Gastrocnemius medialis (tissue), 4 donors: ENCODE data around the gene SDCCAG8. TPM values are rescaled to one million over a fixed set of nuclear protein-coding genes. Genes with fewer than 3 reads are reported as not detected.
A peak's percentile ranks its signal among the peaks of the same experiment; 100 is the strongest.

ENCODE experiments used
- ATAC-seq, 2 donors: fragments of 150-250 bp; one replicate each; pipeline ENCODE4 v1.9.1; 2016
- DNase-seq, 2 donors: peaks; one replicate each; pipeline ENCODE4 v3.0.0-alpha.2; 2019
- H3K27ac ChIP-seq, 4 donors: fragments of 200-600 bp; sonication (generic); 1 replicate in 1 of 4; 2 replicates in 3 of 4; pipeline ENCODE4 v1.5.1; 2016 to 2018; ENCODE audit warnings: mild to moderate bottlenecking in 2 of 4, moderate library complexity in 1 of 4
- H3K27me3 ChIP-seq, 3 donors: fragments of 200-600 bp; sonication (generic) in 2 of 3; 1 replicate in 1 of 3; 2 replicates in 2 of 3; pipeline versions ENCODE4 v1.5.1 to v1.6.0; 2016 to 2019; ENCODE audit warnings: mild to moderate bottlenecking in 1 of 3, moderate library complexity in 1 of 3
- H3K36me3 ChIP-seq, 2 donors: fragments of 200-600 bp; sonication (generic) in 1 of 2; one replicate each; pipeline ENCODE4 v1.5.1; 2017 to 2018
- H3K4me1 ChIP-seq, 2 donors: fragments of 200-600 bp; sonication (generic) in 1 of 2; one replicate each; pipeline ENCODE4 v1.5.1; 2016 to 2017; ENCODE audit warnings: mild to moderate bottlenecking in 2 of 2
- H3K4me3 ChIP-seq, 4 donors: fragments of 200-600 bp; sonication (generic) in 3 of 4; 1 replicate in 1 of 4; 2 replicates in 3 of 4; pipeline ENCODE4 v1.5.1; 2016 to 2019; ENCODE audit warnings: mild to moderate bottlenecking in 2 of 4
- H3K9me3 ChIP-seq, 3 donors: fragments of 200-600 bp; sonication (generic) in 2 of 3; 1 replicate in 1 of 3; 2 replicates in 2 of 3; pipeline ENCODE4 v1.5.1; 2016 to 2019
- CTCF ChIP-seq, 5 experiments: fragments of 450-650 bp in 3 of 5; fragments of 200-600 bp in 2 of 5; sonication (generic) in 2 of 5; IDR thresholded peaks in 4 of 5; conservative IDR thresholded peaks in 1 of 5; 1 replicate in 4 of 5; 2 replicates in 1 of 5; pipeline ENCODE4 v1.5.1; 2016 to 2019; ENCODE audit warnings: antibody characterized with exemption in 5 of 5, mild to moderate bottlenecking in 3 of 5, moderate library complexity in 3 of 5
- POLR2A ChIP-seq, 2 donors: fragments of 450-650 bp; IDR thresholded peaks; one replicate each; pipeline ENCODE4 v1.6.1; 2017; ENCODE audit warnings: antibody characterized with exemption in 2 of 2, mild to moderate bottlenecking in 2 of 2, moderate library complexity in 2 of 2
- in situ Hi-C, 4 donors: fragments of 200-750 bp; cut with MboI; loops; one replicate each; pipeline versions ENCODE4 v1.15.0 to v1.8.0; 2017; ENCODE audit warnings: low sequenced_read_pairs in 4 of 4
- intact Hi-C: fragments of 100-400 bp; cut with DNase I; formaldehyde crosslinking; loops from one replicate; pipeline ENCODE4 v1.15.1; 2023; ENCODE audit warnings: low total_unique reads
- total RNA-seq, 4 donors: library from RNA; depleted of rRNA; stranded (reverse); fragments of >200 nt; gene quantifications; one replicate each; pipeline versions ENCODE4 v1.1.0 to v1.2.3, GENCODE V29; 2016

SDCCAG8 gene
- total RNA-seq, 4 donors from 2014 or later = 12.3 to 33.9 (median 26.1) TPM

- ATAC-seq (no peak), DNase-seq (no peak)
- Histone ChIP-seq H3K4me1 (no peaks in the 10 kb centered on the region), H3K27ac (no peak overlapping the region), H3K4me3 (no peak overlapping the region), H3K27me3 (no peaks in the 10 kb centered on the region), H3K9me3 (no peaks in the 10 kb centered on the region), H3K36me3 (no peaks in the 10 kb centered on the region)
- intact Hi-C loops (loop anchor here (5.0 kb wide), 1 partner anchor 66 kb away; no protein-coding TSS in a partner anchor), in situ Hi-C loops (no loop called here)
- no peak for TF ChIP-seq POLR2A (IDR thresholded peaks at IDR 0.05)
- no peak for TF ChIP-seq CTCF (IDR thresholded peaks at IDR 0.05 in 4 of 5, conservative IDR thresholded peaks at IDR 0.05 in 1 of 5)
Observed at GRCh38 chr1:243408479-243408878, 152.6 kb downstream of the SDCCAG8 start.

- no peak overlapping the region for H3K4me3 ChIP-seq
- no peaks in the 10 kb centered on the region for H3K4me1 ChIP-seq
- H3K27ac ChIP-seq = no peak overlapping the region
- DNase-seq (no peak), ATAC-seq (peak in 1 of 2 donors; percentile 65)
- H3K9me3 ChIP-seq = no peaks in the 10 kb centered on the region
- intact Hi-C loops = loop anchor here (5.0 kb wide), 1 partner anchor 67 kb away; no protein-coding TSS in a partner anchor
- peak in 1 of 5 experiments; percentile 31 for TF ChIP-seq CTCF (IDR thresholded peaks at IDR 0.05 in 4 of 5, conservative IDR thresholded peaks at IDR 0.05 in 1 of 5)
- TF ChIP-seq POLR2A (IDR thresholded peaks at IDR 0.05) = no peak
- no peaks in the 10 kb centered on the region for H3K36me3 ChIP-seq
- no peaks in the 10 kb centered on the region for H3K27me3 ChIP-seq
- in situ Hi-C loops = no loop called here
Observed at GRCh38 chr1:243409284-243409683, 153.4 kb downstream of the SDCCAG8 start.

GRCh38 chr1:243411472-243411871 lies 155.6 kb downstream of the SDCCAG8 start:
- Histone ChIP-seq H3K36me3 (peaks cover 0 to 10% of the 10 kb centered on the region in 2 donors), H3K9me3 (no peaks in the 10 kb centered on the region), H3K4me1 (no peaks in the 10 kb centered on the region), H3K27ac (no peak overlapping the region), H3K4me3 (no peak overlapping the region), H3K27me3 (no peaks in the 10 kb centered on the region)
- intact Hi-C loops = no loop called here
- in situ Hi-C loops = no loop called here
- no peak for DNase-seq
- TF ChIP-seq POLR2A (IDR thresholded peaks at IDR 0.05) = no peak
- ATAC-seq = no peak

- H3K36me3 ChIP-seq = peaks cover 0 to 10% of the 10 kb centered on the region in 2 donors
- ATAC-seq (no peak), DNase-seq (no peak)
- H3K9me3 ChIP-seq = no peaks in the 10 kb centered on the region
- intact Hi-C loops = no loop called here
- TF ChIP-seq POLR2A (IDR thresholded peaks at IDR 0.05) = no peak
- no peak for TF ChIP-seq CTCF (IDR thresholded peaks at IDR 0.05 in 4 of 5, conservative IDR thresholded peaks at IDR 0.05 in 1 of 5)
- H3K4me1 ChIP-seq = no peaks in the 10 kb centered on the region
- in situ Hi-C loops = no loop called here
- H3K27ac ChIP-seq = no peak overlapping the region
- H3K4me3 ChIP-seq = no peak overlapping the region
- no peaks in the 10 kb centered on the region for H3K27me3 ChIP-seq
Observed at GRCh38 chr1:243413431-243414151, 157.8 kb downstream of the SDCCAG8 start.

- Histone ChIP-seq H3K27me3 (no peaks in the 10 kb centered on the region), H3K4me3 (no peak overlapping the region), H3K4me1 (no peaks in the 10 kb centered on the region), H3K36me3 (peaks cover 0 to 10% of the 10 kb centered on the region in 2 donors), H3K9me3 (no peaks in the 10 kb centered on the region), H3K27ac (no peak overlapping the region)
- ATAC-seq (no peak), DNase-seq (no peak)
- intact Hi-C loops (no loop called here), in situ Hi-C loops (no loop called here)
- TF ChIP-seq POLR2A (IDR thresholded peaks at IDR 0.05) = no peak
- no peak for TF ChIP-seq CTCF (IDR thresholded peaks at IDR 0.05 in 4 of 5, conservative IDR thresholded peaks at IDR 0.05 in 1 of 5)
Observed at GRCh38 chr1:243414152-243414494, 158.3 kb downstream of the SDCCAG8 start.
